Stimulated activated CD4-positive, alpha-beta T cell treated with anti-CD3 and anti-CD28 coated beads, Interleukin-4, amount 100 ng/mL, for 48 hours (primary cell): ENCODE measurements around the gene EP300.
A peak's percentile ranks its signal among the peaks of the same experiment; 100 is the strongest.
"Not testable (repeated sequence)": the region's sequence is repeated elsewhere in the genome, so short reads cannot be mapped to it uniquely, and the experiment has no call there.

ENCODE experiments used
- DNase-seq, 2 donors: peaks; one replicate each; pipeline ENCODE4 v3.0.0-alpha.2; 2020; ENCODE audit warnings: low read depth in 2 of 2

EP300 gene

DNA sequence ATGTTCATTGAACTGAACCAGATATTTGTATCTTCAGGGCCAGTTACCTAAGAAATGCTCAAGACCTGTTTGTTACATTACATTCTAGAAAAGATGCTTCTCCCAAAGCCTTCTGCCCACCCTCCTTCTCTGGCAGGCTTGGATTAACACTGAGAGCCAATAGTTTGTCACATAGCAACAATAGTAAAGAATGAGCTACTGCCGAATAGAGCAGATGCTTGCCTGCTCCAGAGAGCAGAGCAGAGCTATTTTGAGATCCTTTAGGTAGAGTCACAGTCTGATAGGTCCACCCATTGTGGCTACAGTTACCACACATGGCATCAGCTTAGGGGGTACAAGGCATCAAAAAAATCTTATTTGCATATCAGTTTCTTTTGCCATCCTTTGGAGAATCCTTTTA, 13.5 kb upstream of the EP300 start:
- no peak for DNase-seq

DNA sequence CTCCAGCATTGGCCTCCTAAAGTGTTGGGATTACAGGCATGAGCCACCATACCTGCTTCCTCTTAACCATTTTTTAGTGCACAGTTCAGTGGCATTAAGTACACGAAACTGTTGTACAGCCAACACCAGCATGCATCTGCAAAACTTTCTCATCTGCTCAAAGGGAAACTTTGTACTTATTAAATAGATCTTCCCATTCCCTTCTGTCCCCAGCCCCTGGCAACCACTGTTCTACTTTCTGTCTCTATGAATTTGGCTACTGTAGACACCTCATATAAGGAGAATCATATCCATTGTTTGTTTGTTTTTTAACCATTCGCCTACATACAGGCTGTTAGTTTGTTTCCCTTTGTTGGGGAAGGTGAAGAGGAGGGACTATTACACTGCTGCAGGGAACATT, 6.5 kb upstream of the EP300 start:
- no peak for DNase-seq

DNA sequence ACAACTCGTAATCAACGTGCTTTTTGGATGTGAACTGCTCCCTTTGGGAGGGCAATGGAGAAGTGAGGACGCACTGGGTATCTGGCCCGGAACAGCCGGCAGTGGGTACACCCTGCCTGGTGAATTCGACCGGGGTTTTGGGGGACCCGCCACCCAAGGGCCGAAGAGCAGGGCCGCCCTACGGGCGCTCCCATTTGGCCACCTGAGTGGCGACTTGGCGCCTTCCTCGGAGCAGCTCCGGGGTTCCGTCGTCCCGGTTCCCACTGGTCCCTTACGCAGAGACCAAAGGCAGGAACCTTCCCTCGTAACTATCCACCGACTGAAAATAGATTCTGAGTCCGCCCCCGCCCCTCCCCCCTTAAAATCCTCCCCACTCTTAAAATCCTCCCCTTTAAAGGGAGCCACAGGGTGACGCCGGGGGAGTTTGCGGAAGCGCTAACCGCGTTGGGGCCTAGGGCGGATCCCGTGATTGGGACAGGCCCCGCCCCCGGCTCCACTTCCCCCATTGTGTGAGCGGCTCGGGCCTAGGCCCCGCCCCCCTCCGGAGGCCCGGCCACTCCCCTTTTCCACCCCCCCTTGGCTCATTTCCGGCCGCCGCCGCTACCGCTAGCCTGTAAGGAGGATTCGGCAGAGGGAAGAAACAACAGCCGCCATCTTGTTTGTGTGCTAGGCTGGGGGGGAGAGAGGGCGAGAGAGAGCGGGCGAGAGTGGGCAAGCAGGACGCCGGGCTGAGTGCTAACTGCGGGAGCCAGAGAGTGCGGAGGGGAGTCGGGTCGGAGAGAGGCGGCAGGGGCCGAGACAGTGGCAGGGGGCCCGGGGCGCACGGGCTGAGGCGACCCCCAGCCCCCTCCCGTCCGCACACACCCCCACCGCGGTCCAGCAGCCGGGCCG, 1.0 kb upstream of the EP300 start:
- peak; percentile 99 for DNase-seq

DNA sequence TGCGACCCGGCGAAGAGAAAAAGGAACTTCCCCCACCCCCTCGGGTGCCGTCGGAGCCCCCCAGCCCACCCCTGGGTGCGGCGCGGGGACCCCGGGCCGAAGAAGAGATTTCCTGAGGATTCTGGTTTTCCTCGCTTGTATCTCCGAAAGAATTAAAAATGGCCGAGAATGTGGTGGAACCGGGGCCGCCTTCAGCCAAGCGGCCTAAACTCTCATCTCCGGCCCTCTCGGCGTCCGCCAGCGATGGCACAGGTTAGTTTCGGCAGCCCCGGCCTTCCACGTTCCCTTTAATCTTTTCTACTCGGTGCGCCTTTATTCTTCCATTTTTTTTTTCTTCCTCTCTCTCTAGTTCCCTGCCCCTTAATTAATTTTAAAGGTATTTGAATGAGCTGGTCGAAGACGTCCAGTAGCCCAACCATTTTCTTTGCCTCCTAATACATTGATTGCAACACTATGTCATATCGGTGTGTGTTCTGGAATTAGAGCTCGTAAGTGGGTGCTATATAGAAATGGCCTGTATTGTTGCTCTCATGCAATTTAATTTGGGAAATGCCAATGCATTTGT, 537 bp downstream of the EP300 start:
- no peak for DNase-seq

DNA sequence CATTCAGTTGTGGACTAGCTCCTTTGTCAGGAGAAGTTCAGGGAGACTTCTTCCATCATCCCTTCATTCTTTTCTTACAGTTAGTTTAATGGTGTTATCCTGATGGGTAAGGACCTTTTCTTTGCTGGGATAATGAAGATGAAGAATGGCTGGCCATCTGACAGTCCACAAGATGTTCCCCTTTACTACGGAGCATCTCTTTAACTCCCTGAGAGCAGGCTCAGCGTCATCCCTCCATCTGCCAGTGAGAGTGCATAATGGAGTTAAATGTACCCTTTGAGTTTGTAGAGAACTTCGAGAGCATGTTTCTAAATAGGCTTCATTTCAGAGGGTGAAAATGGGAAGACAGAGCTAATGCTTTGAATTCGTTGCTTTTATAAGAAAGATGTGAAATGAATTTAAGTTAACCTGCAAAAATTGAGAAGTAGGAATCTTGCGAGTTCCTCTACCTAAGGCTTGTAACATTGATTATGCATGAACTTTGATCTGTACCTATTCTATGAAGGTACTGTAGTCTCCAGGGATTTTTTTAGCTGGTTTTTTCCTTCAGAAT, 1.7 kb downstream of the EP300 start:
- DNase-seq: no peak

DNA sequence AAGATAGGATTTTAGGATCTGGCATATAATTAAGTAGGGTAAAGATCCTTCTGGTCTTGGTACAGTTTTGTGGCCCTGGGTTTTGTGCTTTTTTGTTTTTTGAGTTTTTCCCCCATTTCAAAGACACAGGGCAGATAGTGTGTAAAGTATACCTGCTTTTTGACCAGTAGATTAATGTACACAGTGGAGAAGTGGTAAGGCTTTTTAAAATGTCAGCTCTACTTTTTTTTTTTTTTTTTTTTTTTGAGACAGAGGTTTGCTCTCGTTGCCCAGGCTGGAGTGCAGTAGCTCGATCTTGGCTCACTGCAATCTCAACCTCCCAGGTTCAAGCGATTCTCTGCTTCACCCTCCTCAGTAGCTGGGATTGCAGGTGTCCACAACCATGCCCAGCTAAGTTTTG, 4.0 kb downstream of the EP300 start:
- DNase-seq: no peak

DNA sequence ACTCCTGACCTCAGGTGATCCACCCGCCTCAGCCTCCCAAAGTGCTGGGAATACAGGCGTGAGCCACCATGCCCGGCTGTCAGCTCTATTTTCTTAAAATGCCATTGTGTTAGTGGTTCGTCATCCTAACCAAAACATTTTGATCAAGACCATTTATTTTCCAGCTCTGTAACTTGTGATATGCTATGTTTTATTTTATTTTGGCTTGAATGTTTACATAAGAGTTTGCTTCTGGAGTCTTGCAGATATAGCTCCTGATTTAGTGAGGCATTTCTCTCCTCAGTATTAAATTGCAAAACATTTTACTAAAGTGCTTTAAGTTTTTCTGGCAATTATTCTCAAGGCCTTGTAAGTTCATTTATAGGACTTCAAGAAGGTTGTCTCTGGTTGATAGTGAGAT, 4.4 kb downstream of the EP300 start:
- DNase-seq: no peak

DNA sequence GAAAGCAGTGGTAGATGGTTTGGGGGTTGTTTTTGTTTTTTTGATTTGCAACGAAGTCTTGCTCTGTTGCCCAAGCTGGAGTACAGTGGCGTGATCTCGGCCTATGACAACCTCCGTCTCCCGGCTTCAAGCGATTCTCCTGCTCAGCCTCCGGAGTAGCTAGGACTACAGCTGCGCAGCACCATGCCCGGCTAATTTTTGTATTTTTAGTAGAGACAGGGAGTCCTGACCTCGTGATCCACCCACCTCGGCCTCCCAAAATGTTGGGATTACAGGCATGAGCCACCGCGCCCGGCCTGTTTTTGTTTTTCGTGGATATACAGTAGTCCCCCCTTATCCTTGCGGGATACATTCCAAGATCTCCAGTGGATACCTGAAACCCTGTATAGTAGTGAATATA, 6.6 kb downstream of the EP300 start:
- no peak for DNase-seq

DNA sequence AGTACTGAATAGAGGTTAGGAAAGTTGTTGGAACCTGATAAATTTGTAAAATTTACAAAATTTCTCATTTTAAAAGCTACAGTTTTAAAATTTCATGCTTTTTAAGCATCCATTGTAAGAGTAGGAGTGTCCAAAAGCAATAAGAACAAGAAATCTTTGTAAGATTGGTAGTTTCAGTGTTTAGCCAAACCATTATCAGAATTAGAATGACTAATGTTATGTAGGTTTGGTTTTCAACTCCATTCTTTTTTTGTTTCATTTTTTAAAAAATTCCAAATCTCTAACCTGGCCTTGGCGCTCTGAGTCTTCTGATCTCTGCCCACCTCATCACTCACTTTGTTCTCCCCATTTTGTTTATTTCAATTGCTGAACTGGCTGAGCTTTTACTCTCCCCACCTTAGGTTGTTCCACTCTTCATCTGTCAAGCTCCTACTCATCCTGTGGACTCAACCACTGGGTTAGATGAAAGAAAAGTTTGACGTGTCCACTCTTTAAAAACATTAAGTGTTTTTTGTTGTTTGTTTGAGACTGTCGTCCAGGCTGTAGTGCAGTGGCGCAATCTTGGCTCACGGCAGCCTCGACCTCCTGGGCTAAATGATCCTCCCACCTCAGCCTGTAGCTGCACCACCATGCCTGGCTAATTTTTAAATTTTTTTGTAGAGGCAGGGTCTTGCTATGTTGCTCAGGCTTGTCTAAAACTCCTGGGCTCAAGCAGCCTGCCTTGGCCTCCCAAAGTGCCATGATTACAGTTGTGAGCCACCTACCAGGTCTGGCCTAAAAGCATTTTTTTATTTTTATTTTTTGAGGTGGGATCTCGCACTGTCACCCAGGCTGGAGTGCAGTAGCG, 14.0 kb downstream of the EP300 start:
- DNase-seq: no peak

DNA sequence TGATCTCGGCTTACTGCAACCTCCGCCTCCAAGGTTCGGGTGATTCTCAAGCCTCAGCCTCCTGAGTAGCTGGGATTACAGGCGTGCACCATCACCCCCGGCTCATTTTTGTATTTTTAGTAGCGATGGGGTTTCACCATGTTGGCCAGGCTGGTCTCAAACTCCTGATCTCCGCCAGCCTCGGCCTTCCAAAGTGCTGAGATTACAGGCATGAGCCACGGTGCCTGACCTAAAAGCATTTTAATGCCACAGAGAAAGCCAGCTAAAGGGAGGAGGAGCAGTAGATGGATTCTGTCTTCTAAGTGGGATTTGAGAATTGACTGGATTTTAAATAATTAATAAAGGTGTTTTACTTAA, 14.6 kb downstream of the EP300 start:
- DNase-seq: not testable (repeated sequence)

DNA sequence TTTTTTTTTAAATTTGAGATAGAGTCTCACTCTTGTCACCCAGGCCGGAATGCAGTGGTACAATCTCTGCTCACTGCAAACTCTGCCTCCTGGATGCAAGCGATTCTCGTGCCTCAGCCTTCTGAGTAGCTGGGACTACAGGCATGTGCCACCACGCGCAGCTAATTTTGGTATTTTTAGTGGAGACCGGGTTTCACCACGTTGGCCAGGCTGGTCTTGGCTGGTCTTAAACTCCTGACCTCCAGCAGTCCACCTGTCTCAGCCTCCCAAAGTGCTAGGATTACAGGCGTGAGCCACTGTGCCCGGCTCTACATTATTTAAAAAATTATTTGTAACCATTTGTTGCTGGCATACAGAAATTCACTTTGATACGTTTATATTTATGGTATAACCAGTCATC, 18.6 kb downstream of the EP300 start:
- no peak for DNase-seq

DNA sequence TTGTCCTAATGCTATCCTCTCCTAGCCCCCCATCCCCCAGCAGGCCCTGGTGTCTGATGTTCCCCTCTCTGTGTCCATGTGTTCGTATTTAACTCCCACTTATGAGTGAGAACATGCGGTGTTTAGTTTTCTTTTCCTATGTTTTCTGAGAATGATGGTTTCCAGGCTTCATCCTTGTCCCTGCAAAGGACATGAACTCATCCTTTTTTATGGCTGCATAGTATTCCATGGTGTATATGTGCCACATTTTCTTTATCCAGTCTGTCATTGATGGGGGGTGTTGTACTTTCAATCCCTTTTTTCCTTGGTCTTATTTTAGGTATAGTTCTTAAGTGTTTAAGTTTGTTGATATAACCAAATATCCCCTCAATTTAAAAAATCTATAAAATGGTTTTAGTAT, 23.9 kb downstream of the EP300 start:
- no peak for DNase-seq

DNA sequence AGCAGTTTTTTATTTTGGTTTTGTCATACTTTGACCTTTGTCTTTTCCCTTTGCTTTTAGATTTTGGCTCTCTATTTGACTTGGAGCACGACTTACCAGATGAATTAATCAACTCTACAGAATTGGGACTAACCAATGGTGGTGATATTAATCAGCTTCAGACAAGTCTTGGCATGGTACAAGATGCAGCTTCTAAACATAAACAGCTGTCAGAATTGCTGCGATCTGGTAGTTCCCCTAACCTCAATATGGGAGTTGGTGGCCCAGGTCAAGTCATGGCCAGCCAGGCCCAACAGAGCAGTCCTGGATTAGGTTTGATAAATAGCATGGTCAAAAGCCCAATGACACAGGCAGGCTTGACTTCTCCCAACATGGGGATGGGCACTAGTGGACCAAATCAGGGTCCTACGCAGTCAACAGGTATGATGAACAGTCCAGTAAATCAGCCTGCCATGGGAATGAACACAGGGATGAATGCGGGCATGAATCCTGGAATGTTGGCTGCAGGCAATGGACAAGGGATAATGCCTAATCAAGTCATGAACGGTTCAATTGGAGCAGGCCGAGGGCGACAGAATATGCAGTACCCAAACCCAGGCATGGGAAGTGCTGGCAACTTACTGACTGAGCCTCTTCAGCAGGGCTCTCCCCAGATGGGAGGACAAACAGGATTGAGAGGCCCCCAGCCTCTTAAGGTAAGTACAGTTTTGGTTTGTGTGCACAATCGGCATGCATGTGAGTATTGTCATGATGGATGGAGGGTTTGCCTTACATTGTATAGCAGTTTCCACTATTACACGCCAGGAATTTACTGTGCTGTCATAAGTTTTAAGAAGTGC, 25.0 kb downstream of the EP300 start:
- DNase-seq: no peak

DNA sequence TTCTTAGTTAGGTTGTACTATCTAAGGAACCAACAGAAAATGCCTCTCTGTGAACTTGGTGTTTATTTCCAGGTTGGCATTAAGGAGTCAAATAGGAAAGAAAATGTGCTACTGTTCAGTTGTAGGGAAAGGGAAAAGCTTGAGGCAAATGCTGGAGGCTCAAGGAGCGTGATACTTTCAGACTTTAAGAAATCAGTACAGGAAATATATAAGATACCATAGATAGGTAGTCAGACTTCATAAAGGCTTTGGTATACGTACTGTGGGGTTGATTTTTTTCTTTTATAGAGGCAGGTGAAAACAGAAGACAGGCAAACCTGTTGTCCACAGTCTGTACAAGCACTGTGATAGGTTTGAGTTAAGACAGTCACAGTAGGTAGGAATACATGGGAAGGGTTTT, 30.8 kb downstream of the EP300 start:
- no peak for DNase-seq

DNA sequence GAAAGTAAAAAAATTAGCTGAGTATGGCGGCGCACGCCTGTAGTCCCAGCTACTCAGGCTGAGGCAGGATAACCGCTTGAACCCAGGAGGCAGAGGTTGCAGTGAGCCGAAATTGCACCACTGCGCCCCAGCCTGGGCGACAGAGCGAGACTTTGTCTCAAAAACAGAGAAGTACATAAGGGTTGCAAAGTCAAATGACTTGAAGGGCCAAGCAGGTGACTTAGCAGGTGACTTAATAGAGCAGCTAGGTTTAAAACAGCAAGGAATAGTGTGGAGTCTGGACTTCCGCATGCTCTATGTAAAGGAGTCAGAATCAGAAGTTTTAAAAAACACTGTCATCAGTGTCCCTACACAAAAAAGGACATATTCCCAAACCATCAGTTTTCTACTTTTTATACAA, 31.7 kb downstream of the EP300 start:
- DNase-seq: no peak

DNA sequence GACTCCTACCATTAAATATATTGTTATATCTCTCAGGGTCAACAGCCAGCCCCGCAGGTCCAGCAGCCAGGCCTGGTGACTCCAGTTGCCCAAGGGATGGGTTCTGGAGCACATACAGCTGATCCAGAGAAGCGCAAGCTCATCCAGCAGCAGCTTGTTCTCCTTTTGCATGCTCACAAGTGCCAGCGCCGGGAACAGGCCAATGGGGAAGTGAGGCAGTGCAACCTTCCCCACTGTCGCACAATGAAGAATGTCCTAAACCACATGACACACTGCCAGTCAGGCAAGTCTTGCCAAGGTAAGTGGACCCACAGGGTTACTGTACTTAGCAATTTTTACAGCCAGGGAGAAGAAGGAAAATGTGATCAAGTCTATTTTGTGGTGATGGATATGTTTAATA, 35.1 kb downstream of the EP300 start:
- DNase-seq: no peak

DNA sequence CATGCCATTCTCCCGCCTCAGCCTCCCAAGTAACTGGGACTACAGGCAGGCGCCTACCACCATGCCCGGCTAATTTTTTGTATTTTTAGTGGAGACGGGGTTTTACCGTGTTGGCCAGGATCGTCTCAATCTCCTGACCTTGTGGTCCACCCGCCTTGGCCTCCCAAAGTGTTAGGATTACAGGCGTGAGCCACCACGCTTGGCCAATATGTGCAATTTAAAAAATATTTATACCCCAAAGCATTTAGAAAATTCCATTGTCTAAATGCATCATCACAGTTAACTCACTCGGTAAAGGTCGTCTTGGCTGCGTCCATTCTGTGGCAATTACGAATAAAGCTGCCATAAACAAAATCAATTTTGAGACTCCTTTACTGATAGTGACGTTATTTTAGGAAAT, 36.2 kb downstream of the EP300 start:
- DNase-seq: no peak

DNA sequence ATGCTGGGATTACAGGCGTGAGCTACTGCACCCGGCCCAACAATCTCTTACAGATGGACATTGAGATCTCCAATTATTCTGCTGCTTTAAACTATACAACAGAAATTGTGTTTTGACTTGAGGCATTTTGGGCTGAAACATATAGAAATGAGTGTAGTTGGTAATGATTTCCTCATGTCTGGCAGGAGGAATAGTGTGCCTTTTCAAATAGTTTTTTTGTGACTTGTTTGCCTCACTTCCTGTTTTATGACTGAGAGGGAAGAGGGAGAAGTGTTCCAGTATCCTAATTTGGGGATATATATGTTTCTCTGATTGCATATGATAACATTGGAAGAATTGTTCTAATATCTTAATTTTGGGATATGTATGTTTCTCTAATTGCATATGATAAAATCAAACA, 40.2 kb downstream of the EP300 start:
- no peak for DNase-seq

DNA sequence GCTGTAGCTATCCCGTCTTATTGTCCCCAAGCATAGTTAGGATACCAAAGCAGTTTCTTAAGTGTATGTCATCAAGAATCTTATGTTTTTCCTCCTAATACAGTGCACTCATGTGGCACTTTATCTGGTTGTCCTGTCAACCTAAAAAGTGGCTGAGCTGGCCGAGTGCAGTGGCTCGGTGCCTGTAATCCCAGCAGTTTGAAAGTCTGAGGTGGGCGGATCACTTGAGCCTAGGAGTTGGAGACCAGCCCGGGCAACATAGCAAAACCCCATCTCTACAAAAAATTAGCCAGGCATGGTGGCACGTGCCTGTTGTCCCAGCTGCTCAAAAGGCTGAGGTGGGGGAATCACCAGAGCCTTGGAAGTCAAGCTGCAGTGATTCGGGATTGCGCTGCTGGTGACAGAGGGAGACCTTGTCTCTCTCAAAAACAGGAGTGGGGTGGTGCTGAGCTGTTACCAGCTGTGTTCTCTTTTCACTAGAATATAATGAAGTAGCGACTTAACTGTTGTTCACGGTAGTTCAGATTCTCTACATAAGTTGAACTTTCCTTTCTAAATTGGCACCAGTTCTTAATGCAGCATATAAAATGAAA, 48.1 kb downstream of the EP300 start:
- DNase-seq: no peak

DNA sequence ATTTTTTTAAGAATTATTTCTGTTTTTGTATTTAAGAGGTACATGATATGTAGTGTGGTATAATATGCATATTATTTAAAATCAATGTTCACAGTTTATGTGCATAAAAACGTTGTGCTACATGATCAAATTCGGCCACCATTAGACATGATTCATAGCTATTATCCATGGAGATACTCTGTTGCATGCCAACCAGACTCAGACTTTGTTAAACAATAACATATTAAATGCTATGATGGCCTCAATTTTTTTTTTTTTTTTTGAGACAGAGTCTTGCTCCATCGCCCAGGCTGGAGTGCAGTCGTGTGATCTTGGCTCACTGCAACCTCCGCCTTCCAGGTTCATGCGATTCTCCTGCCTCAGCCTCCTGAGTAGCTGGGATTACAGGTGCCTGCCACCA, 53.5 kb downstream of the EP300 start:
- not testable (repeated sequence) for DNase-seq

DNA sequence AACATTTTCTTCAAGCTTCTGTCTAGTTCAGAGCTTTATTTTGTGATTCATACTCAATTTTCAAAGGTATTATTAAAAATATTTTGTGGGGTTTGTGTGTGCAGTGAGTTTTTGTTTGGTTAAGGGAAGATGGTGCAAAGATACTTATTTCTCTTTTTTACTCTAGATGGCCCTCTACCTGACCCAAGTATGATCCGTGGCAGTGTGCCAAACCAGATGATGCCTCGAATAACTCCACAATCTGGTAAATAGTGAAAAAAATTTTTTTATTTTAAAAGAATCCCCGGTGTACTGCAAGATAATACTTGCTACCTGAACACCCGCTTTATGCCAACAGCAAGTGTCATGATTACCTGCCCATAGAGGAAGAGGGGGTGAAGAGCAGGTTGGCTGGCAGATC, 54.2 kb downstream of the EP300 start:
- DNase-seq: no peak
